GM19328 (cell line): ENCODE results near the gene EFCAB11.
"Not testable (repeated sequence)": the region's sequence is repeated elsewhere in the genome, so short reads cannot be mapped to it uniquely, and the experiment has no call there.

Experiments used
- ATAC-seq: cut with Tn5 transposase; IDR thresholded peaks from one replicate; pipeline ENCODE4 v1.9.1; 2021; ENCODE audit warnings: mild to moderate bottlenecking, moderate library complexity; ENCODE audit not compliant: unreplicated experiment

The EFCAB11 gene

DNA sequence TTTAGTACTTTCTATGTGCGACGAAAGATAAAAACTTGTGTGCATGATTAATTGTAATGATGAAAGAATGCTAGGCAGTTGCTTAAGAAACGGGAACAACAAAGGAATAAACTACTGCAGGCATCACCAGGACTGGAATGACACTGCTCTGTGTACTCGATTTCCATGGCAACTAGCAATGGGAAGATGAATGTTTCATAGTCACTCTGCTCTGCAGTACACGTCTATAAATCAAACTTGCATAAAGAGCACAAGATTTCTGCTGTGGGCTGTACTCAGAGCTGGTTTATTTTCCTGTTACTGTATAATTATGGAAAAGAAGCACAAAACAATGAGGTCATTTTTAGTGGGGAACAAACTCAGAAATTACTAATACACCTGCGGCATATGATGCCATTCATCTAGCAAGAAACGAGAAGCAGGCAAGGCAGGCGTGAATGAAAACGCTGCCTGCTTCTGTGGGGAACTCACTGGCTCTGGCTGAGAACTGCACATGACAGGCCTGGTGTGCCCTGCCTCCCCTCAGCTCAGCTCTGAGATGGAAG lies 41.8 kb downstream of the EFCAB11 start:
- no peak for ATAC-seq

- ATAC-seq = no peak
Observed at GRCh38 chr14:89912221-89912620, 42.3 kb downstream of the EFCAB11 start.

DNA sequence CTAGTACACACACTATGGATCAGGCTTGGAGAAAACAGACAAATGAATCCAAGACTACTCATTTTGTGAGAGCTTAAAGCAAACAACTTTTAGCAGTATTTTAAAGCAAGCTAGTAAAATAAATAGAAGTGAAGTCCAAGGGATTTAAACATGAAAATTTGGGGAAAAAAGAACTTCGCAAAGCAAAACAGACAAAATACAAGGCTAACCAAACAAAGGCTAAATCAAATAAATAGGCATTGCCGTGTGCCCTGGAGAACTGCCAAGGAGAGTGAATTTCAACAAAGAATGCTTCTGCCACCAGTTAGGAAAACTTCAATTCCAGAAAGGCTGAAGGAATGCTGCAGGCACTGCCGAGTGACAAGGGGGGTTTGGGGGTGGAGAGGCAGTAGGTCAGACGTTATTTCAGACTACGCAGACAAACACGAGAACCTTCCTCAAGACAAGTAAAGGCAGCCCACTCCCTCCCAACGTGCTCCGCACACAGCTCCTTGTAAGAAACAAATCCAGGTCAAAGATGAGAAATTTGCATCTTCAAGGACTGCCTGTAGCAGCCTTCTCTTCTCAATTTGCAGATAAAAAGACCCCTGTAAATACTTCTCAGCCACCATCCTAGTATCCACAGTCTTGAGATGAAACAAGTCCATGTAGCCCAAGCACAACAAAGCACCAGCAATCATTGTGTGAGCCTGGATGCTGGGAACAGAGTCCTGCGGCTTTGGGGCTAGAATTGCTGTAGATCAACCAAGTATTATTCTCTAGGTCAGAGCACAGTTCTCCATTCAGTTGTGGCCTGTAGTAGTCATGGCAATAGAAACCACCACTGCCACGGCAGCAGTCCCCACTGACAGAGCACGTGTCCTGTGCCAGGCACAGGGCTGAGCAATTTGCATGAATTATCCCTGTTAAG lies 43.3 kb downstream of the EFCAB11 start:
- ATAC-seq = no peak

DNA sequence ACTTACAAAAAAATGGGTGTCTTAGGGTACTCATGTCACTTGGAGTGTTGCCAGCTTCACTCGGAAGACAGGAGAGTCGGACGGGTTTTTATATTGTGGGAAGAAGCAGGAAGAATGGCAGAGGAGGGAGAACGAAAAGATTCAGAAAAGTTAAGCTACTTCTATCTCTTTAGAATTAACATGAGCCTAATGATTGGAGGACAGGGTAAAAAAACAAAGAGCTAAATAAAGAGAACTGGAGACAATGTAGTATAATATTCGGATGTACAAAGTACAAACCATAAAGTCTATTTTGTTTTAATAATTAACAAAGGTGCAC lies 43.9 kb downstream of the EFCAB11 start:
- no peak for ATAC-seq

DNA sequence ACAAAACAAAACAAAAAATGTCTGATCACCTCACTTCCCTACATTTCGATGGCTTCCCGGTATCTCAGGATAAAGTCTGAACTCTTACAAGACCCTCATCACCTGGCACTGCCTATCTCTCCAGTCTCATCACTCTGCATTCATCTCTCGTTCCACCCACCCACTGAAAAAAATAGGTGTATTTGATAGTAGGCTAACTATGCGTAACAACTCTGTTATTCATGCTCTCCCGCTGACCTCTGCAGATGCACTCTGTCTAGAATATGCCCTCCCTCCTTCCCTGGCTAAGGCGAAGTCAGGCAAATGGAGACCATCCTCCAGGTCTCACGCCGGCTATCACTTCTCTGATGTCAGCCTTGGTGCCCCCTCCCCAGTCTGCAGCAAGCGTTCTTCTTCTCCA lies 44.9 kb downstream of the EFCAB11 start:
- ATAC-seq = no peak

- ATAC-seq = no peak
Observed at GRCh38 chr14:89908712-89909450, 45.6 kb downstream of the EFCAB11 start.

GRCh38 chr14:89907655-89908054 lies 46.9 kb downstream of the EFCAB11 start:
- no peak for ATAC-seq

- ATAC-seq = no peak
Observed at GRCh38 chr14:89906000-89906399, 48.5 kb downstream of the EFCAB11 start.

- no peak for ATAC-seq
Observed at GRCh38 chr14:89903340-89903952, 51.1 kb downstream of the EFCAB11 start.

- no peak for ATAC-seq
Observed at GRCh38 chr14:89902881-89903280, 51.6 kb downstream of the EFCAB11 start.

- no peak for ATAC-seq
Observed at GRCh38 chr14:89900802-89901201, 53.7 kb downstream of the EFCAB11 start.

DNA sequence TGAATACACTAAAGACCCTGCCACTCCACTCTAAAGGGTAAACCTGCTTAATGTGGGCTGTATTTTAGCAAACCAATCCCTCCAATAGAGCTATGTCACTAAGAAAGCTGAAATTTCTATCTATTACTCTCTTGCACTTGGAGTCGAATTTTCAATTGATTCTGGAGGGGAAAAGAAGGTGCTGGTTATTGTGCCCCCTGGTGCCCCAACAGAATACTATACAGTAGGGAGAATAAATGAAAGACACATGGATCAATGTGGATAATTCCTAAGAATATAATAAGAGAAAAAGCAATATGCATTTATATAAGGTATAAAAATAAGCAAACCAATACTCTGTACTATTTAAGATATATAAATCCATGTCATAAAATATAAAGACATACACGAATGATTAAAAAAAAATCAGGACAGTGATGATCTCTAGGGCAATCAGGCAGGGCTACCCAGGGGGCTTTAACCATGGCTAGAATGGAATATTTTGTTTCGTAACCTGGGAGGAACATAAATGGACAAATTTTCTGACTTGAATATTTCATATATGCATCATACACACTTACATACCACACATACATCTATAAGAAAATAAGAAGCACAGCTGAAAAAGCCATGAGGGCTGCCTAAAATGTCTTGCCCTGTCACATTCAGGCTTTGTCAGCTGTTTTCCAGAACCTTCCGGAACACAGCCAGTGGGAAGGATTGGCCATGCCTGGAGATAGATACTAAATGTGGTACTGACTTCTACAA lies 54.4 kb downstream of the EFCAB11 start:
- no peak for ATAC-seq

DNA sequence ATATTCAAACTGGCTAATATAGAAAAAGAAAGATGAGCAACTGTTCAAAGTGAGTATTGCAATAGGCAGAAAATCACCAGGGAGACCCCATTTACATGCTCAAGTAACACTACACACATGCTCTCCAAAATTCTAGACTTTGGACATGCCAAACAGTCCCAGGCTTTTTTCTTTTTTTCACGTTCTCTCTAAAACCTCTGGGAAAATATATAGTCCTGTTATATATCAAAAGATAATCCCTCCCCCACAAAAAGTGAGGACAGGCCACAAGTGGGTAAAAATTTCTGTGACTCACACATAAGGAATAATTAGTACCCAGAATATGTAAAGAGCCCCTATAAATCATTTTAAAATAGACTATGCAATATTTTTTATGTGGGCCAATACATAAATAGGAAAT lies 55.2 kb downstream of the EFCAB11 start:
- no peak for ATAC-seq

GRCh38 chr14:89893388-89893787 lies 61.1 kb downstream of the EFCAB11 start:
- not testable (repeated sequence) for ATAC-seq

DNA sequence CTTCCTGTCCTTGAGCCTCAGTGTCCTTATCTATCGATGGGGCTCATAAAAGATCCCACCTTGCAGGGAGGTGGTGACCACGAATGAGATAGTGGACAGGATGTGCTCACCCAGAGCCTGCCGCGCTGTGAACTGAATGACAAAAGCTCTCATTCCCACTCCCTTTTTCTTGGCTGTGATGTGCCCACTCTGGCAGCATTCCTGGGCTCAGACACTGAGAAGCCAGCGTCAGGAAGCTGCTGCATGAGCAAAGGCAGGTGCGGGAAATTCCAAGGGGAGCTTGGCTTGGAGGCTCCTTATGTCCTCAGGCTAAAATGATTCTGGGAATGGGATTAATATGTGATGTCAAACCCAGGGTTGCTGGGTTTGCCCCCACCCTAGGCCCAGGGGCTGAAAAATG lies 61.6 kb downstream of the EFCAB11 start:
- no peak for ATAC-seq

GRCh38 chr14:89891721-89892120 lies 62.8 kb downstream of the EFCAB11 start:
- ATAC-seq = not testable (repeated sequence)

GRCh38 chr14:89891055-89891454 lies 63.5 kb downstream of the EFCAB11 start:
- no peak for ATAC-seq

GRCh38 chr14:89890589-89890988 lies 63.9 kb downstream of the EFCAB11 start:
- ATAC-seq = no peak

GRCh38 chr14:89889626-89890025 lies 64.9 kb downstream of the EFCAB11 start:
- no peak for ATAC-seq

DNA sequence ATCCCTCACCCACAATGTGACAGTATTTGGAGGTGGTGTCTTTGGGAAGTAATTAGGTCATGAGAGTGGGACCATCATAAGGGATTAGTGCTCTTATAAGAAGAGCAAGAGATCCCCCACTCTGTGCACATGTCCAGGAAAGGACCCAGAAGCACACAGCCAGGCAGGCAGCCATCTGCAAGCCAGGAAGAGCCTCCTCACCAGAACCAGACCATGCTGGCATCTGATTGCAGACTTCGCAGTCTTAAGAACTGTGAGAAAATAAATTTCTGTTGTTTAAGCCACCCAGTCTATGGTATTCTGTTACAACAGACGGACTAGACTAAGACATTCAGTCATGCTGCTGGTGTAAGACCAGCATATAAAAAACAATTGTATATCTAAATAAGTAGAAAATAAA lies 69.8 kb downstream of the EFCAB11 start:
- no peak for ATAC-seq

DNA sequence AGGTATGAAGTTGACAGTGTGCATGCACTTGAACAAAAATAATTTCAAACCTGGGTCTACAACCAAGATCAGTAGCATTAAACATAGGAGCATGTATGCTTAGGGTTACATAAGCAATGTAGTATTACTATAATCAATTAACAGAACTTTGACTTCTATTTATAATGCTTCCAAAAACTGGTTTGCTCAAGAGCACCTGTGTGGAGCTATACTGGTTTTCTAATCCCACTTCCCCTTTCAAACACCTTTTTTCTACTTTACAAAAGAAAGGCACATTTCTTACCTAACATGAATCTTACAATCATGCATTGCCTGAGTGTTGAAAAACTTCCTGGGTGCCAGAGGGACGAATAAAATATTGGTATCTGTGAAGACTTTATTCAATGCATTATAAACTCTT lies 72.7 kb downstream of the EFCAB11 start:
- no peak for ATAC-seq
